ENCODE measurements around the gene CPNE6.

DNA sequence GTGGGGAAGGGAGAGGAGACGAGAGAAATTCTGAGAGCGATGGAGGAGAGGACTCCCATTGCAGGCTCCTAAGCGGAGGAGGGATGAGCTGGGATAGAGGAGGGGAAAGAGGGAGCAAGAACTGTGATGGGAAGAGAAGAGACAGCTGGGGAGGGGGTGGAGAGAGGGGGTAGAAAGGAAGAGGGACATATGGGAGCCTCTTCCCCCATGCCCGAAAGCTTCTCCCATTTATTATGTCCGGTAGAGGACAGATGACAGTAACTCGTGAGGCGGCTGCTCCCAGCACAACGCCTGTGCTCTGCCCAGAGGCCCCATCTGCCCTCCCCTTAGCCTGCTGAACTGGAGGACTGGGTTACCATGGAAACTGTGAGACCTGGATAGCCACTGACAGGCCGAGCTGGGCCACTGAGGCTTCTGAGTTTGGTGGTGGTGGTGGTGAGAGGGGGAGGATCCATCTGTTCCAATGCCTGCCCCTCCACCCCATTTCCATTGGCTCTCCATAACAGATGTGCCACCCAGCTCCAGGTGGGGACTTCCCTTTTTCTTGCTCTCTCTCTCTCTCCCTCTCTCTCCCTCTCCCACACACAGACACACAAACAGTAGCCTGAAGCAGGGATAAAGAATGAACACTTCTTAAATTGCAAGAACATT lies 8.3 kb downstream of the CPNE6 start:
- TF ChIP-seq, protein P1, sequence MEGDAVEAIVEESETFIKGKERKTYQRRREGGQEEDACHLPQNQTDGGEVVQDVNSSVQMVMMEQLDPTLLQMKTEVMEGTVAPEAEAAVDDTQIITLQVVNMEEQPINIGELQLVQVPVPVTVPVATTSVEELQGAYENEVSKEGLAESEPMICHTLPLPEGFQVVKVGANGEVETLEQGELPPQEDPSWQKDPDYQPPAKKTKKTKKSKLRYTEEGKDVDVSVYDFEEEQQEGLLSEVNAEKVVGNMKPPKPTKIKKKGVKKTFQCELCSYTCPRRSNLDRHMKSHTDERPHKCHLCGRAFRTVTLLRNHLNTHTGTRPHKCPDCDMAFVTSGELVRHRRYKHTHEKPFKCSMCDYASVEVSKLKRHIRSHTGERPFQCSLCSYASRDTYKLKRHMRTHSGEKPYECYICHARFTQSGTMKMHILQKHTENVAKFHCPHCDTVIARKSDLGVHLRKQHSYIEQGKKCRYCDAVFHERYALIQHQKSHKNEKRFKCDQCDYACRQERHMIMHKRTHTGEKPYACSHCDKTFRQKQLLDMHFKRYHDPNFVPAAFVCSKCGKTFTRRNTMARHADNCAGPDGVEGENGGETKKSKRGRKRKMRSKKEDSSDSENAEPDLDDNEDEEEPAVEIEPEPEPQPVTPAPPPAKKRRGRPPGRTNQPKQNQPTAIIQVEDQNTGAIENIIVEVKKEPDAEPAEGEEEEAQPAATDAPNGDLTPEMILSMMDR (optimal IDR thresholded peaks at IDR 0.05 in 1 of 3, IDR thresholded peaks at IDR 0.05 in 1 of 3, conservative IDR thresholded peaks at IDR 0.05 in 1 of 3; ENCODE audit: extremely low read depth in 1 of 3, insufficient read depth in 2 of 3, low read length in 3 of 3): no peak
- TF ChIP-seq EZH2 (IDR thresholded peaks at IDR 0.05; ENCODE audit: low read length): no peak
